Liver (tissue), 9 donors: Measurements from ENCODE around the gene FRMD6. TPM values are rescaled to one million over a fixed set of nuclear protein-coding genes. Genes with fewer than 3 reads are reported as not detected.

Source experiments
- DNase-seq: peaks from one replicate; pipeline ENCODE4 v3.0.0-alpha.2; 2017; ENCODE audit warnings: low spot score
- H3K27ac ChIP-seq, 2 donors: one replicate each; pipeline ENCODE4 v1.7.0; 2013; ENCODE audit warnings: inconsistent platforms in 2 of 2, low read length in 2 of 2, control low read depth in 1 of 2, low read depth in 1 of 2, mild to moderate bottlenecking in 1 of 2
- H3K27me3 ChIP-seq, 4 donors: one replicate each; pipeline versions ENCODE4 v1.6.1 to v1.7.0; 2013; ENCODE audit warnings: low read length in 3 of 4, inconsistent platforms in 1 of 4, mild to moderate bottlenecking in 1 of 4, moderate library complexity in 1 of 4; ENCODE audit not compliant: control insufficient read depth in 4 of 4, insufficient read depth in 4 of 4
- H3K36me3 ChIP-seq, 4 donors: one replicate each; pipeline versions ENCODE4 v1.6.1 to v1.7.0; 2013; ENCODE audit warnings: low read length in 3 of 4, mild to moderate bottlenecking in 3 of 4, low read depth in 1 of 4, moderate library complexity in 1 of 4; ENCODE audit not compliant: control insufficient read depth in 4 of 4, insufficient read depth in 3 of 4
- H3K4me1 ChIP-seq, 4 donors: one replicate each; pipeline versions ENCODE4 v1.6.1 to v1.7.0; 2013; ENCODE audit warnings: low read length in 3 of 4, mild to moderate bottlenecking in 3 of 4, moderate library complexity in 1 of 4; ENCODE audit not compliant: control insufficient read depth in 4 of 4, insufficient read depth in 4 of 4
- H3K4me3 ChIP-seq, 3 donors: one replicate each; pipeline versions ENCODE4 v1.6.1 to v1.7.0; 2013; ENCODE audit warnings: low read length in 3 of 3, control low read depth in 1 of 3, low read depth in 1 of 3, mild to moderate bottlenecking in 1 of 3
- H3K9ac ChIP-seq, 2 donors: one replicate each; pipeline ENCODE4 v1.7.0; 2013; ENCODE audit warnings: low read length in 2 of 2, mild to moderate bottlenecking in 2 of 2, moderate library complexity in 2 of 2, control low read depth in 1 of 2, low read depth in 1 of 2
- H3K9me3 ChIP-seq, 4 donors: one replicate each; pipeline versions ENCODE4 v1.6.1 to v1.7.0; 2013; ENCODE audit warnings: low read length in 3 of 4; ENCODE audit not compliant: control insufficient read depth in 4 of 4
- ATF3 ChIP-seq: IDR thresholded peaks from 2 replicates; pipeline ENCODE4 v1.6.1; 2016; ENCODE audit warnings: antibody characterized with exemption
- EGR1 ChIP-seq, 2 donors: IDR thresholded peaks; 2 replicates each; pipeline ENCODE4 v1.6.1; 2016 to 2018; ENCODE audit warnings: antibody characterized with exemption in 2 of 2, low read depth in 2 of 2
- FOXA2 ChIP-seq: IDR thresholded peaks from 2 replicates; pipeline ENCODE4 v1.6.1; 2016; ENCODE audit warnings: antibody characterized with exemption
- GABPA ChIP-seq, 2 donors: IDR thresholded peaks in 1 of 2; conservative IDR thresholded peaks in 1 of 2; 2 replicates each; pipeline ENCODE4 v1.6.1; 2016; ENCODE audit warnings: antibody characterized with exemption in 2 of 2, mild to moderate bottlenecking in 1 of 2, moderate library complexity in 1 of 2
- HNF4A ChIP-seq, 2 donors: conservative IDR thresholded peaks; 2 replicates each; pipeline ENCODE4 v1.6.1; 2016; ENCODE audit warnings: antibody characterized with exemption in 2 of 2, mild to moderate bottlenecking in 2 of 2
- HNF4G ChIP-seq: IDR thresholded peaks from 2 replicates; pipeline ENCODE4 v1.6.1; 2016; ENCODE audit warnings: antibody characterized with exemption
- JUND ChIP-seq, 2 donors: IDR thresholded peaks; 2 replicates each; pipeline ENCODE4 v1.6.1; 2016; ENCODE audit warnings: antibody characterized with exemption in 2 of 2
- MAX ChIP-seq: IDR thresholded peaks from 2 replicates; pipeline ENCODE4 v1.6.1; 2016; ENCODE audit warnings: antibody characterized with exemption
- RAD21 ChIP-seq, 2 donors: IDR thresholded peaks; 2 replicates each; pipeline ENCODE4 v1.6.1; 2016; ENCODE audit warnings: antibody characterized with exemption in 2 of 2, mild to moderate bottlenecking in 2 of 2
- REST ChIP-seq: IDR thresholded peaks from 2 replicates; pipeline ENCODE4 v1.6.1; 2016; ENCODE audit warnings: antibody characterized with exemption, mild to moderate bottlenecking
- SP1 ChIP-seq: IDR thresholded peaks from 2 replicates; pipeline ENCODE4 v1.6.1; 2018; ENCODE audit warnings: antibody characterized with exemption, mild to moderate bottlenecking
- YY1 ChIP-seq: IDR thresholded peaks from 2 replicates; pipeline ENCODE4 v1.6.1; 2016; ENCODE audit warnings: antibody characterized with exemption, mild to moderate bottlenecking
- WGBS: extraction: QIAGEN DNeasy Blood & Tissue Kit; methylation state at CpG from one replicate; pipeline ENCODE4 v1.1.7; 2013; 5-methylcytosine and 5-hydroxymethylcytosine counted together
- polyA plus RNA-seq, 2 donors: library from polyadenylated mRNA; stranded (reverse) in 1 of 2; unstranded in 1 of 2; fragments of 200-250 nt in 1 of 2; fragments of >200 nt in 1 of 2; fragmentation: Nextera tagmentation in 1 of 2; extraction: Ambion mirVana in 1 of 2; gene quantifications; one replicate each; pipeline versions ENCODE4 v1.2.1 to v1.2.3, GENCODE V29; 2013 to 2015
- total RNA-seq, 2 donors: library from RNA; depleted of rRNA; stranded (reverse); fragments of >200 nt; gene quantifications; one replicate each; pipeline ENCODE4 v1.2.3, GENCODE V29; 2014
- TF ChIP-seq, protein P1 (sequence below): IDR thresholded peaks from 2 replicates; pipeline ENCODE4 v1.6.1; 2016; ENCODE audit warnings: antibody characterized with exemption
- TF ChIP-seq, protein P2 (sequence below): fragments of 150-350 bp; IDR thresholded peaks from 2 replicates; pipeline ENCODE4 v1.5.1; 2017; ENCODE audit warnings: improper control_type of control experiment, low read depth, low read length; ENCODE audit not compliant: missing input control
- donor health status: healthy.
- donor health status: healthy.
- donor health status: healthy.
- donor health status: healthy.
- donor health status: healthy.

FRMD6 gene
- total and polyA plus RNA-seq, 4 donors: 2.4 to 10.0 (median 3.4) TPM

GRCh38 chr14:51732494-51733112 is 80.9 kb downstream of the FRMD6 start:
- H3K36me3 ChIP-seq: peaks cover 1 to 10% (median 9%) of the 10 kb centered on the region in 4 donors
- H3K9me3 ChIP-seq: no peaks in the 10 kb centered on the region
- H3K9ac ChIP-seq: no peak overlapping the region
- no peaks in the 10 kb centered on the region for H3K4me1 ChIP-seq
- H3K27me3 ChIP-seq: no peaks in the 10 kb centered on the region
- H3K4me3 ChIP-seq: no peak overlapping the region
- TF ChIP-seq EGR1 (IDR thresholded peaks at IDR 0.05; ENCODE audit: low read depth in 2 of 2) (no peak), JUND (IDR thresholded peaks at IDR 0.05) (no peak), RAD21 (IDR thresholded peaks at IDR 0.05) (no peak), HNF4A (conservative IDR thresholded peaks at IDR 0.05) (no peak), ATF3 (no peak), REST (no peak), MAX (no peak), HNF4G (no peak), GABPA (IDR thresholded peaks at IDR 0.05 in 1 of 2, conservative IDR thresholded peaks at IDR 0.05 in 1 of 2) (no peak), SP1 (no peak)
- TF ChIP-seq, protein P1, sequence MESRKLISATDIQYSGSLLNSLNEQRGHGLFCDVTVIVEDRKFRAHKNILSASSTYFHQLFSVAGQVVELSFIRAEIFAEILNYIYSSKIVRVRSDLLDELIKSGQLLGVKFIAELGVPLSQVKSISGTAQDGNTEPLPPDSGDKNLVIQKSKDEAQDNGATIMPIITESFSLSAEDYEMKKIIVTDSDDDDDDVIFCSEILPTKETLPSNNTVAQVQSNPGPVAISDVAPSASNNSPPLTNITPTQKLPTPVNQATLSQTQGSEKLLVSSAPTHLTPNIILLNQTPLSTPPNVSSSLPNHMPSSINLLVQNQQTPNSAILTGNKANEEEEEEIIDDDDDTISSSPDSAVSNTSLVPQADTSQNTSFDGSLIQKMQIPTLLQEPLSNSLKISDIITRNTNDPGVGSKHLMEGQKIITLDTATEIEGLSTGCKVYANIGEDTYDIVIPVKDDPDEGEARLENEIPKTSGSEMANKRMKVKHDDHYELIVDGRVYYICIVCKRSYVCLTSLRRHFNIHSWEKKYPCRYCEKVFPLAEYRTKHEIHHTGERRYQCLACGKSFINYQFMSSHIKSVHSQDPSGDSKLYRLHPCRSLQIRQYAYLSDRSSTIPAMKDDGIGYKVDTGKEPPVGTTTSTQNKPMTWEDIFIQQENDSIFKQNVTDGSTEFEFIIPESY: no peak
- TF ChIP-seq, protein P2, sequence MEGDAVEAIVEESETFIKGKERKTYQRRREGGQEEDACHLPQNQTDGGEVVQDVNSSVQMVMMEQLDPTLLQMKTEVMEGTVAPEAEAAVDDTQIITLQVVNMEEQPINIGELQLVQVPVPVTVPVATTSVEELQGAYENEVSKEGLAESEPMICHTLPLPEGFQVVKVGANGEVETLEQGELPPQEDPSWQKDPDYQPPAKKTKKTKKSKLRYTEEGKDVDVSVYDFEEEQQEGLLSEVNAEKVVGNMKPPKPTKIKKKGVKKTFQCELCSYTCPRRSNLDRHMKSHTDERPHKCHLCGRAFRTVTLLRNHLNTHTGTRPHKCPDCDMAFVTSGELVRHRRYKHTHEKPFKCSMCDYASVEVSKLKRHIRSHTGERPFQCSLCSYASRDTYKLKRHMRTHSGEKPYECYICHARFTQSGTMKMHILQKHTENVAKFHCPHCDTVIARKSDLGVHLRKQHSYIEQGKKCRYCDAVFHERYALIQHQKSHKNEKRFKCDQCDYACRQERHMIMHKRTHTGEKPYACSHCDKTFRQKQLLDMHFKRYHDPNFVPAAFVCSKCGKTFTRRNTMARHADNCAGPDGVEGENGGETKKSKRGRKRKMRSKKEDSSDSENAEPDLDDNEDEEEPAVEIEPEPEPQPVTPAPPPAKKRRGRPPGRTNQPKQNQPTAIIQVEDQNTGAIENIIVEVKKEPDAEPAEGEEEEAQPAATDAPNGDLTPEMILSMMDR: no peak
- H3K27ac ChIP-seq: no peak overlapping the region
- DNase-seq: no peak
- WGBS: 87% methylated on average over 4 of the region's 4 CpGs

DNA sequence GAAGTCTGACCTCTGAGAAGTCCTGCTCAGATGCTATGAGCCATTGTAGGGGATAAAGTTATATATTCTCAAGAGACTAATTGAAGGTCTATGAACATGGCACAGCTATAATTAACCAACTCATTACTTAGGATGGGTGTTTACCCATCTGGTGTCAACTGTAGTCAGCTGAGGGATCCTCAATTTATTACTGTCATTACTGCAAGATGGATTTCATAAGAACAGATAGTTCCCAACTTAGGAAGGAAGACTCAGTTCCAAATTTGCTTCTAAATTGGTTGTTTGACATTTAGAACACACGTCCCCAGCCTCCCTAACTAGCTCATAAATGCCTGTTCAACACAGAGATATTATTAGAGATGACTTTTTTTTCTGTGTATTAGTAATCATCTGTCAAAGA is 81.4 kb downstream of the FRMD6 start:
- no peak for TF ChIP-seq YY1
- no peak for TF ChIP-seq FOXA2
- no peak for TF ChIP-seq EGR1 (IDR thresholded peaks at IDR 0.05; ENCODE audit: low read depth in 2 of 2)
- no peak for TF ChIP-seq REST
- no peak for TF ChIP-seq HNF4G

More for the DNA sequence above, 81.4 kb downstream of the FRMD6 start:
- no peaks in the 10 kb centered on the region for H3K9me3 ChIP-seq
- 82% methylated on average over 1 of the region's 1 CpG for whole genome bisulfite sequencing
- H3K4me3 ChIP-seq: no peak overlapping the region
- DNase-seq: no peak
- H3K36me3 ChIP-seq: peaks cover 1 to 5% (median 4%) of the 10 kb centered on the region in 4 donors
- H3K4me1 ChIP-seq: no peaks in the 10 kb centered on the region
- no peak overlapping the region for H3K9ac ChIP-seq
- no peak overlapping the region for H3K27ac ChIP-seq
- H3K27me3 ChIP-seq: no peaks in the 10 kb centered on the region
